Measurements from ENCODE around the gene CRACDL.

The CRACDL gene

GRCh38 chr2:98778741-98779483 lies 157.1 kb downstream of the CRACDL start:
- TF ChIP-seq EP300 (IDR thresholded peaks at IDR 0.05; ENCODE audit: borderline replicate concordance) (no peak), CREB1 (IDR thresholded peaks at IDR 0.05; ENCODE audit: low read depth) (no peak), ZBTB7A (IDR thresholded peaks at IDR 0.05; ENCODE audit: low read depth) (no peak), MAX (IDR thresholded peaks at IDR 0.05) (no peak), FOXM1 (IDR thresholded peaks at IDR 0.05; ENCODE audit: borderline replicate concordance, low read depth) (no peak), EGR1 (IDR thresholded peaks at IDR 0.05) (no peak), RAD21 (IDR thresholded peaks at IDR 0.05; ENCODE audit: low read depth) (no peak), REST (IDR thresholded peaks at IDR 0.05; ENCODE audit: low read depth) (no peak), TEAD4 (IDR thresholded peaks at IDR 0.05) (no peak), CEBPB (IDR thresholded peaks at IDR 0.05) (no peak), NFIC (IDR thresholded peaks at IDR 0.05) (no peak)

GRCh38 chr2:98778151-98778550 lies 157.9 kb downstream of the CRACDL start:
- TF ChIP-seq TAF1 (IDR thresholded peaks at IDR 0.05; ENCODE audit: low read depth) (no peak), MAX (IDR thresholded peaks at IDR 0.05) (no peak), REST (IDR thresholded peaks at IDR 0.05; ENCODE audit: low read depth) (no peak), YY1 (IDR thresholded peaks at IDR 0.05; ENCODE audit: low read depth) (no peak), TEAD4 (IDR thresholded peaks at IDR 0.05) (peak; percentile 44), EGR1 (IDR thresholded peaks at IDR 0.05) (no peak), FOXM1 (IDR thresholded peaks at IDR 0.05; ENCODE audit: borderline replicate concordance, low read depth) (no peak; the same call in 1 of the 2 replicates), EP300 (IDR thresholded peaks at IDR 0.05; ENCODE audit: borderline replicate concordance) (peak; percentile 70), CEBPB (IDR thresholded peaks at IDR 0.05) (peak; percentile 45), CREB1 (IDR thresholded peaks at IDR 0.05; ENCODE audit: low read depth) (no peak), USF1 (IDR thresholded peaks at IDR 0.05) (peak; percentile 44), ZBTB7A (IDR thresholded peaks at IDR 0.05; ENCODE audit: low read depth) (no peak), TCF12 (IDR thresholded peaks at IDR 0.05; ENCODE audit: low read depth) (peak; percentile 84), RAD21 (IDR thresholded peaks at IDR 0.05; ENCODE audit: low read depth) (no peak), NFIC (IDR thresholded peaks at IDR 0.05) (peak; percentile 90)

- TF ChIP-seq CREB1 (IDR thresholded peaks at IDR 0.05; ENCODE audit: low read depth), result no peak
- TF ChIP-seq EP300 (IDR thresholded peaks at IDR 0.05; ENCODE audit: borderline replicate concordance), result no peak
- TF ChIP-seq ZBTB7A (IDR thresholded peaks at IDR 0.05; ENCODE audit: low read depth), result no peak
- no peak for TF ChIP-seq TAF1 (IDR thresholded peaks at IDR 0.05; ENCODE audit: low read depth)
- TF ChIP-seq USF1 (IDR thresholded peaks at IDR 0.05), result no peak
- TF ChIP-seq MAX (IDR thresholded peaks at IDR 0.05), result no peak
- no peak for TF ChIP-seq YY1 (IDR thresholded peaks at IDR 0.05; ENCODE audit: low read depth)
- TF ChIP-seq EGR1 (IDR thresholded peaks at IDR 0.05), result no peak
- no peak for TF ChIP-seq REST (IDR thresholded peaks at IDR 0.05; ENCODE audit: low read depth)
- TF ChIP-seq RAD21 (IDR thresholded peaks at IDR 0.05; ENCODE audit: low read depth), result no peak
- TF ChIP-seq TCF12 (IDR thresholded peaks at IDR 0.05; ENCODE audit: low read depth), result no peak
- no peak for TF ChIP-seq CEBPB (IDR thresholded peaks at IDR 0.05)
Observed at GRCh38 chr2:98777710-98778109, 158.3 kb downstream of the CRACDL start.

GRCh38 chr2:98777076-98777475 lies 158.9 kb downstream of the CRACDL start:
- no peak for TF ChIP-seq ZBTB7A (IDR thresholded peaks at IDR 0.05; ENCODE audit: low read depth)
- no peak for TF ChIP-seq CREB1 (IDR thresholded peaks at IDR 0.05; ENCODE audit: low read depth)
- TF ChIP-seq TEAD4 (IDR thresholded peaks at IDR 0.05), result no peak
- TF ChIP-seq REST (IDR thresholded peaks at IDR 0.05; ENCODE audit: low read depth), result no peak
- TF ChIP-seq TCF12 (IDR thresholded peaks at IDR 0.05; ENCODE audit: low read depth), result no peak
- no peak for TF ChIP-seq YY1 (IDR thresholded peaks at IDR 0.05; ENCODE audit: low read depth)
- TF ChIP-seq EGR1 (IDR thresholded peaks at IDR 0.05), result no peak
- TF ChIP-seq RAD21 (IDR thresholded peaks at IDR 0.05; ENCODE audit: low read depth), result no peak
- TF ChIP-seq NFIC (IDR thresholded peaks at IDR 0.05), result no peak
- no peak for TF ChIP-seq FOXM1 (IDR thresholded peaks at IDR 0.05; ENCODE audit: borderline replicate concordance, low read depth)
